ENCODE measurements around the gene MIX23.

- TF ChIP-seq CTCF (IDR thresholded peaks at IDR 0.05; ENCODE audit: low read depth, low read length) (no peak), EZH2phosphoT487 (IDR thresholded peaks at IDR 0.05; ENCODE audit: low read depth) (no peak)
Measured at GRCh38 chr3:122395582-122395981, 12.6 kb upstream of the MIX23 start.

All from OCI-LY3 (cell line).